HEK293T (cell line): ENCODE measurements around the gene RNF208.

Experiments
- BHLHE40 ChIP-seq: fragments of 450-650 bp; IDR thresholded peaks from 2 replicates; pipeline ENCODE4 v1.6.1; 2016; ENCODE audit warnings: mild to moderate bottlenecking, moderate library complexity, borderline replicate concordance
- FOXM1 ChIP-seq: fragments of 450-650 bp; IDR thresholded peaks from 2 replicates; pipeline ENCODE4 v1.6.1; 2017; ENCODE audit warnings: mild to moderate bottlenecking, borderline replicate concordance
- HDGF ChIP-seq: fragments of 450-650 bp; IDR thresholded peaks from 2 replicates; pipeline ENCODE4 v1.6.1; 2017; ENCODE audit warnings: antibody characterized with exemption, borderline replicate concordance
- NFRKB ChIP-seq: fragments of 450-650 bp; IDR thresholded peaks from 2 replicates; pipeline ENCODE4 v1.6.1; 2016; ENCODE audit warnings: mild to moderate bottlenecking, moderate library complexity
- TARDBP ChIP-seq: fragments of 450-650 bp; IDR thresholded peaks from 2 replicates; pipeline ENCODE4 v1.6.1; 2016

DNA sequence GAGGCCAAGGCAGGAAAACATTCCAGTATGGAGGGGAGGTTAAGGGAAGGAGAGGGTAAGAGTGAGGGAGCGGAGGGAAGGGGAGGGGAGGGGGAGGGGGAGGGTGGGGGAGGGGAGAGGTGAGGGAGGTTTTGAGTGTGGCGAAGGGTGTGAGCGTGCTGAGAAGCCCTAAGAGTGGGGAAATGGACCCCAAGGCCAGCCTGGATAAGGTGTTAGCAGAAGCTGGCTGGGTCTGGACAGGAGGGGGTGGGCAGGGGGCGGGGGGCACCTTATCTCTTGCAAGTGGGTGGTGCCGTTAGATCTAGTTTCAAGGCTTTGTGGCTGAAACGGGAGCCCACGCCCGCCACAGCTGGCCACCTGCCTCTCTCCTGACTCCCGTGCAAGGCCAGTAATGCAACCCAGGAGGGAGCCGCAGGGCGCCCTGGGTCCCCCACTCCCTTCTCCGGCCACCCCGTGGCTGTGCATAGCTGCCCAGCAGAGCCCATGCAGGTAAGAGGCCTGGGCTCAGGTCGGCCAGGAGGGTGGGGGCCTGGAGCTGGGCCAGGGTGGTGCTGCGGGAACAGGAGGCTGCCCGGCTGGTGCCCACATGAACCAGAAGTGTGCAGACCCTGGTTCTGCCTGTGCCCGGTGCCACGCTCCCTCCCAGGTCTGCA is 5.9 kb upstream of the RNF208 start:
- TF ChIP-seq TARDBP: no peak
- TF ChIP-seq FOXM1: no peak
- no peak for TF ChIP-seq NFRKB
- no peak for TF ChIP-seq BHLHE40
- TF ChIP-seq HDGF: no peak
